GM18511 (cell line): Measurements from ENCODE around the gene COP1.

Experiments
- ATAC-seq: cut with Tn5 transposase; IDR thresholded peaks from one replicate; pipeline ENCODE4 v1.9.1; 2021; ENCODE audit warnings: mild to moderate bottlenecking, moderate library complexity; ENCODE audit not compliant: unreplicated experiment

COP1 gene

GRCh38 chr1:175902281-175902680 is 304.8 kb downstream of the COP1 start:
- ATAC-seq: no peak

- ATAC-seq: no peak
These were observed 305.8 kb downstream of the COP1 start for GRCh38 chr1:175901076-175901836.

- ATAC-seq: no peak
These were observed 306.9 kb downstream of the COP1 start for GRCh38 chr1:175900171-175900570.

- no peak for ATAC-seq
These were observed 311.1 kb downstream of the COP1 start for GRCh38 chr1:175895966-175896365.
